GM12891 (cell line): ENCODE measurements around the gene APOH.

ENCODE experiments used
- POLR2A ChIP-seq: IDR thresholded peaks from 2 replicates; pipeline ENCODE4 v1.6.1; 2011; ENCODE audit warnings: low read depth, low read length, control low read depth
- POLR2AphosphoS5 ChIP-seq: IDR thresholded peaks from 2 replicates; pipeline ENCODE4 v1.6.1; 2011; ENCODE audit warnings: low read depth, low read length, control low read depth
- POU2F2 ChIP-seq: IDR thresholded peaks from 2 replicates; pipeline ENCODE4 v1.6.1; 2011; ENCODE audit warnings: low read depth, mild to moderate bottlenecking, control low read depth, low read length, moderate library complexity
- TAF1 ChIP-seq: IDR thresholded peaks from 2 replicates; pipeline ENCODE4 v1.6.1; 2011; ENCODE audit warnings: low read depth, low read length, control low read depth

DNA sequence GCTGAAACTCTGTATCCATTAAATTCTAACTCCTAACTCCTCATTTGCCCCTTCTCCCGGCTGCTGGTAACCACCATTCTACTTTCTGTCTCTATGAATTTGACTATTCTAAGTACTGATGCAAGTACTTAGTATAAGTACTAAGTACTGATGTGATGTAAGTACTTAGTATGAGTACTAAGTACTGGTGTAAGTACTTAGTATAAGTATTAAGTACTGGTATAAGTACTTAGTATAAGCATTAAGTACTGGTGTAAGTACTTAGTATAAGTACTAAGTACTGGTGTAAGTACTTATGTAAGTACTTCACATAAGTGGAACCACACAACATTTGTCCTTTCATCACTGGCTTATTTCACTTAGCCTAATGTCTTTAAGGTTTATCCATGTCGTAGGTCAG is 40.9 kb upstream of the APOH start:
- TF ChIP-seq POLR2A (no peak), TAF1 (no peak), POLR2AphosphoS5 (no peak), POU2F2 (no peak)
